HepG2 (cell line): ENCODE measurements around the gene ZNF530. TPM values are rescaled to one million over a fixed set of nuclear protein-coding genes. Genes with fewer than 3 reads are reported as not detected.

ENCODE experiments used
- ARNT ChIP-seq: fragments of 450-650 bp; IDR thresholded peaks from 2 replicates; pipeline ENCODE4 v1.6.1; 2017
- CBFB ChIP-seq: sonication (generic); formaldehyde crosslinking; IDR thresholded peaks from 2 replicates; pipeline ENCODE4 v1.4.0; 2020; ENCODE audit warnings: missing genetic modification reagents
- DNMT3B ChIP-seq: conservative IDR thresholded peaks from 2 replicates; pipeline ENCODE4 v1.6.1; 2016; ENCODE audit warnings: missing biosample characterization, control low read depth
- FIP1L1 ChIP-seq: fragments of 200-400 bp; formaldehyde crosslinking; IDR thresholded peaks from 2 replicates; pipeline ENCODE4 v1.6.1; 2018; ENCODE audit warnings: low read depth, mild to moderate bottlenecking, low read length, moderate library complexity, borderline replicate concordance; ENCODE audit not compliant: insufficient read depth
- FOXA1 ChIP-seq, 2 experiments: fragments of 450-650 bp in 1 of 2; sonication (generic) in 1 of 2; formaldehyde crosslinking in 1 of 2; IDR thresholded peaks; 2 replicates each; pipeline versions ENCODE4 v1.4.0 to v1.6.1; 2016 to 2020; ENCODE audit warnings: missing genetic modification reagents in 1 of 2
- GABPB1 ChIP-seq: IDR thresholded peaks from 2 replicates; pipeline ENCODE4 v1.6.1; 2016; ENCODE audit warnings: mild to moderate bottlenecking, missing genetic modification reagents, moderate library complexity, missing compliant biosample characterization
- GTF3A ChIP-seq: sonication (generic); formaldehyde crosslinking; conservative IDR thresholded peaks from 2 replicates; pipeline ENCODE4 v1.4.0; 2020; ENCODE audit warnings: mild to moderate bottlenecking, missing genetic modification reagents
- HBP1 ChIP-seq: IDR thresholded peaks from 2 replicates; pipeline ENCODE4 v1.6.1; 2016; ENCODE audit warnings: low read depth, control low read depth
- JUN ChIP-seq: sonication (generic); formaldehyde crosslinking; IDR thresholded peaks from 2 replicates; pipeline ENCODE4 v1.4.0; 2020; ENCODE audit warnings: mild to moderate bottlenecking, missing genetic modification reagents
- KAT2B ChIP-seq: fragments of 150-350 bp; IDR thresholded peaks from 2 replicates; pipeline ENCODE4 v1.6.1; 2014; ENCODE audit warnings: low read depth, low read length, borderline replicate concordance
- NFATC3 ChIP-seq: sonication (generic); formaldehyde crosslinking; IDR thresholded peaks from 2 replicates; pipeline ENCODE4 v1.5.1; 2020; ENCODE audit warnings: mild to moderate bottlenecking, missing genetic modification reagents
- TBX3 ChIP-seq: fragments of 450-650 bp; IDR thresholded peaks from 2 replicates; pipeline ENCODE4 v1.6.1; 2017; ENCODE audit warnings: antibody characterized with exemption, mild to moderate bottlenecking, inconsistent platforms, borderline replicate concordance
- ZBTB2 ChIP-seq: sonication (generic); formaldehyde crosslinking; IDR thresholded peaks from 2 replicates; pipeline ENCODE4 v1.8.0; 2022; ENCODE audit warnings: low read depth, missing genetic modification reagents
- ZFAT ChIP-seq: sonication (generic); formaldehyde crosslinking; conservative IDR thresholded peaks from 2 replicates; pipeline ENCODE4 v1.8.1; 2023; ENCODE audit warnings: missing genetic modification reagents, inconsistent platforms
- ZNF260 ChIP-seq: sonication (generic); formaldehyde crosslinking; IDR thresholded peaks from 2 replicates; pipeline ENCODE4 v1.4.0; 2020; ENCODE audit warnings: missing genetic modification reagents, low read depth, mild to moderate bottlenecking, borderline replicate concordance
- ZNF414 ChIP-seq: sonication (generic); formaldehyde crosslinking; IDR thresholded peaks from 2 replicates; pipeline ENCODE4 v1.5.0; 2020; ENCODE audit warnings: missing genetic modification reagents
- ZNF432 ChIP-seq: sonication (generic); formaldehyde crosslinking; IDR thresholded peaks from 2 replicates; pipeline ENCODE4 v1.5.0; 2020; ENCODE audit warnings: missing genetic modification reagents, mild to moderate bottlenecking, borderline replicate concordance
- ZNF703 ChIP-seq: sonication (generic); formaldehyde crosslinking; IDR thresholded peaks from 2 replicates; pipeline ENCODE4 v1.5.1; 2020; ENCODE audit warnings: missing genetic modification reagents, mild to moderate bottlenecking, moderate library complexity, borderline replicate concordance
- ZNF713 ChIP-seq: sonication (generic); formaldehyde crosslinking; IDR thresholded peaks from 2 replicates; pipeline ENCODE4 v1.4.0; 2020; ENCODE audit warnings: mild to moderate bottlenecking, missing genetic modification reagents
- ZNF816 ChIP-seq: sonication (generic); formaldehyde crosslinking; IDR thresholded peaks from 2 replicates; pipeline ENCODE4 v1.8.0; 2022; ENCODE audit warnings: missing genetic modification reagents, mild to moderate bottlenecking, borderline replicate concordance
- polyA plus RNA-seq, 8 experiments: library from polyadenylated mRNA; depleted of rRNA in 3 of 8; stranded (reverse) in 7 of 8; unstranded in 1 of 8; fragments of >200 nt; fragmentation: Illumina TruSeq in 4 of 8; extraction: Trizol in 4 of 8; gene quantifications; 2 replicates each; pipeline versions ENCODE4 v1.2.1 to v1.2.3, GENCODE V29; 2011 to 2016; ENCODE audit warnings: low read depth in 4 of 8, missing spikeins in 1 of 8, mixed read lengths in 1 of 8; ENCODE audit not compliant: insufficient read depth in 1 of 8
- total RNA-seq, 5 experiments: library from RNA; depleted of rRNA; stranded (reverse); fragments of >200 nt; fragmentation: Illumina TruSeq; extraction: Trizol; gene quantifications; 2 replicates each; pipeline ENCODE4 v1.2.3, GENCODE V29; 2016; ENCODE audit warnings: low read depth in 1 of 5
- TF ChIP-seq, protein P1 (sequence below): sonication (generic); formaldehyde crosslinking; IDR thresholded peaks from 2 replicates; pipeline ENCODE4 v1.8.1; 2023; ENCODE audit warnings: mild to moderate bottlenecking, inconsistent platforms, moderate library complexity, missing genetic modification reagents, borderline replicate concordance

Gene ZNF530
- total and polyA plus RNA-seq, 2 of the 13 experiments (the other 11 are each of a cell fraction or from before 2014, with no cell fraction given), result 1.1 to 7.8 TPM

GRCh38 chr19:57559404-57560025 lies 40.2 kb upstream of the ZNF530 start, which contains the start of gene ZNF550 (continued):
- TF ChIP-seq KAT2B (no peak), DNMT3B (CRISPR knock-in tag) (no peak), ZFAT (CRISPR knock-in tag) (no peak), HBP1 (CRISPR knock-in tag) (no peak), JUN (CRISPR knock-in tag) (no peak), ARNT (no peak), ZNF414 (CRISPR knock-in tag) (no peak), GTF3A (CRISPR knock-in tag) (no peak), ZNF816 (CRISPR knock-in tag) (no peak), TBX3 (no peak), FIP1L1 (no peak), ZBTB2 (CRISPR knock-in tag) (no peak), ZNF703 (CRISPR knock-in tag) (no peak), CBFB (CRISPR knock-in tag) (peak; percentile 41; the same call in 1 of the 2 replicates), ZNF713 (CRISPR knock-in tag) (no peak), GABPB1 (peak; percentile 99), FOXA1 (IDR thresholded peaks at IDR 0.05) (no peak), FOXA1 (CRISPR knock-in tag; IDR thresholded peaks at IDR 0.05) (no peak), NFATC3 (no peak), ZNF432 (CRISPR knock-in tag) (no peak), ZNF260 (CRISPR knock-in tag) (no peak)
- TF ChIP-seq, protein P1, sequence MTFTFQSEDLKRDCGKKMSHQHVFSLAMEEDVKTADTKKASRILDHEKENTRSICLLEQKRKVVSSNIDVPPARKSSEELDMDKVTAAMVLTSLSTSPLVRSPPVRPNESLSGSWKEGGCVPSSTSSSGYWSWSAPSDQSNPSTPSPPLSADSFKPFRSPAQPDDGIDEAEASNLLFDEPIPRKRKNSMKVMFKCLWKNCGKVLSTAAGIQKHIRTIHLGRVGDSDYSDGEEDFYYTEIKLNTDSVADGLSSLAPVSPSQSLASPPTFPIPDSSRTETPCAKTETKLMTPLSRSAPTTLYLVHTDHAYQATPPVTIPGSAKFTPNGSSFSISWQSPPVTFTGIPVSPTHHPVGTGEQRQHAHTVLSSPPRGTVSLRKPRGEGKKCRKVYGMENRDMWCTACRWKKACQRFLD (CRISPR knock-in tag), result peak; percentile 88
